GM18909 (cell line): ENCODE measurements around the gene TAP2.

Experiments
- ATAC-seq: cut with Tn5 transposase; IDR thresholded peaks from one replicate; pipeline ENCODE4 v1.9.1; 2021; ENCODE audit warnings: mild to moderate bottlenecking; ENCODE audit not compliant: unreplicated experiment, poor library complexity

TAP2 gene

DNA sequence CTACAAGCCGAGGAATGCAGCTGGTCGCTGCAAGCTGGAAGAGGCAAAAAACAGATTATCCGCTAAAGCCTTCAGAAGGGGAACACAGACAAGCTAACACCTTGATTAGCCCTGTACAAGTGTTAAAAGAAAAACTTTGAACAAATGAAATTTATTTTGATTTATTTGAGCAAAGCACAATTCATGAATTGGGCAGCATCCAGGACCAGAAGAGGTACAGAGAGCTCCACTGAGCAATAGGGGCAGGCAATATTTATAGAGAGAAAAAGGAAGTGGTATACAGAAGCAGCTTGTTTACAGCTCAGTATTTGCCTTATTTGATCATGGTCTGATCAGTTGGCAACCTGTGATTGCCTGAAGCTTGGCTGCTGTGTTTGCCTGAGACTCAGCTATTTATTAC is 39.4 kb downstream of the TAP2 start:
- ATAC-seq: no peak

DNA sequence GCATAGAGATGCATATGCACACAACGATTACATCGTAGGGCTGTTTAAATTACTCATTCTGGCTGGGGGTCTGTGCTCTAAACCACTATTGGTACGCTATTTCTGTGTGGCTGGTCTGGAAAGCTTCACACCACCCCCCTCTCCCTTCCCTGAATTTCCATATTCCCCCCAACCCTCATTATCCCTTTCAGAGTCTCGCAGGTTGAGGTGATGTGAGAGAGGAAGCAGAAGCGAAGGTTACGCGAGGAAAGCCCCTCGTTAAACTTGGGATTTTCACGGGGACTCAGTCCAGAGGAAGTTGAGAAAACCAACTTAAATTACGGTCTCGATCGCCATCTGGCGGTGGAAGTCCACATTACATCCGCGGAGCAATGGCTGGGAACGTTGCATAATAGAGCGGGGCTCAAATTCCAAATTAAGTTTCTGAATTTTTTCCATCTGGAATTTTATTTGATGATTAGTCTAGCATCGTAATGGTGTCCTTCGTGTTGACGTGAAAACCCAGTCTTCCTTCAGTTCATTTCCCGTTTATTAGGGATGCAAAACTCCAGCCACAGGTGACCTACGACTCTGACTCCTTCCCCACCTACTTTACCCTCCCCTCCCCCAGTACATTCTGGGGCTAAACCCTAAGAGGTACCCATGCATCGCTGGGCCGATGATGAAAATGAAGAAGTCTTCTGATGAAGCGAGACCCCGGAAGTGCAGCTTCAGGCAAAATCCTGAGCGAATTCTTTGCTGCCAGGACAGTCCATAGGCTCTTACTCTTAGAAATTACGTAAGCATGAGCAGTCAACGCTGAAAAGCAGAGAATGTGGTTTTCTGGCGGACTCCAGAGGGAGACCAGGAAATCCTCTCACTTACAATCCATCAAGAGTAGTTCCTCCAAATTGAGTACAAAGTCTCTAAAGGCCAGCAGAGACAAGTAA is 41.4 kb downstream of the TAP2 start:
- ATAC-seq: no peak

GRCh38 chr6:32794510-32794909 is 44.0 kb downstream of the TAP2 start:
- no peak for ATAC-seq

DNA sequence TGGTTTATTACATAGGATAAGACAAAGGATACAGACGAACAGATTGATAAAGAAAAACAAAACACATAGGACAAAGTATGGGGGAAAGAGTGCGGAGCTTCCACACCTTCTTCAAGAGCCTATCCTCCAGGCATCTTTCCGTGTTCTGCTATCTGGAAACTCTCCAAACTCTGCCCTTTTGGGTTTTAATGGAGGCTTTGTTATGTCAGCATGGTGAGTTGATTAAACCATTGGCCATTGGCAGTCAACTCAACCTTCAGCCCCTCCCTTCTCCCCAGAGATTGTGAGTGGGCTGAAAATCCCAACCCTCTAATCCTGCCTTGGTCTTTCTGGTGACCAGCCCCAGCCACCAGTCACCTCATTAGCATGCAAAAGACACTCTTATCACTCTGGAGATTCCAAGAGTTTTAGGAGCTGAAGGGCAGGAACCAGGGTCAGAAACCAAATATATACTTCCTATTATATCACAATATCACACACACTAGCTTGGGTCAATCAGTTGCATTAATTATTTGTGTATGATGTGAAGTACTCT is 45.6 kb downstream of the TAP2 start:
- no peak for ATAC-seq

DNA sequence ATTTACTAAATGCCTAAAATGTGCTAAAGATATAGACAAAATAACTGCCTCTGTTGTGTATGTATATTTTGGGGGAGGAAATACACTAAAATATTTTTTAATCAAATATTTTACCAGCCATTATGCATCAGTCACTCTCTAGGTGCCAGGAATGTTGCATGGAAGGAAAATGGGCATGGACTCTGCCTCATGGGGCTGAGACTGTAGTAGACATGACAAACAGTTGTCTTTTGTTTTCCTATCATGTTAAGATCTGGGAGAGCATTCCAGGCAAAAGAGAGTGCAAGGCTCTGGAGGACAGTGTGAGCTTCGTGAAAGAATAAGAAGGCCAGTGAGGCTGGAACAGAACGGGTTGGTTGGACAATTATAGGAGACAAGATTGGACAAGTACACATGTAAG is 48.2 kb downstream of the TAP2 start:
- no peak for ATAC-seq
